HepG2 (cell line): ENCODE measurements around the gene FUCA2. TPM values are rescaled to one million over a fixed set of nuclear protein-coding genes. Genes with fewer than 3 reads are reported as not detected.
A peak's percentile ranks its signal among the peaks of the same experiment; 100 is the strongest.

Experiments
- ATF1 ChIP-seq: IDR thresholded peaks from 2 replicates; pipeline ENCODE4 v1.6.1; 2016; ENCODE audit warnings: mild to moderate bottlenecking, control low read depth
- HCFC1 ChIP-seq: fragments of 150-350 bp; IDR thresholded peaks from 2 replicates; pipeline ENCODE4 v1.6.1; 2014; ENCODE audit warnings: low read depth, low read length
- HNRNPL ChIP-seq: fragments of 200-400 bp; formaldehyde crosslinking; IDR thresholded peaks from 2 replicates; pipeline ENCODE4 v1.6.1; 2017; ENCODE audit warnings: mild to moderate bottlenecking, low read depth, low read length
- ISL2 ChIP-seq: sonication (generic); formaldehyde crosslinking; IDR thresholded peaks from 2 replicates; pipeline ENCODE4 v1.5.0; 2020; ENCODE audit warnings: missing genetic modification reagents
- KDM4B ChIP-seq: sonication (generic); formaldehyde crosslinking; IDR thresholded peaks from 2 replicates; pipeline ENCODE4 v1.4.0; 2020; ENCODE audit warnings: missing genetic modification reagents
- MIER3 ChIP-seq: IDR thresholded peaks from 2 replicates; pipeline ENCODE4 v1.6.1; 2016; ENCODE audit warnings: missing compliant biosample characterization, borderline replicate concordance
- POLR2A ChIP-seq, 2 experiments: IDR thresholded peaks; 2 replicates each; pipeline ENCODE4 v1.6.1; 2011; ENCODE audit warnings: low read depth in 2 of 2, low read length in 2 of 2, mild to moderate bottlenecking in 1 of 2, moderate library complexity in 1 of 2; ENCODE audit not compliant: insufficient read depth in 1 of 2
- RFX3 ChIP-seq: IDR thresholded peaks from 2 replicates; pipeline ENCODE4 v1.6.1; 2016; ENCODE audit warnings: missing biosample characterization, missing genetic modification reagents
- SALL1 ChIP-seq: sonication (generic); formaldehyde crosslinking; IDR thresholded peaks from 2 replicates; pipeline ENCODE4 v1.8.0; 2022; ENCODE audit warnings: mild to moderate bottlenecking, missing genetic modification reagents
- SMC3 ChIP-seq: IDR thresholded peaks from 2 replicates; pipeline ENCODE4 v1.6.1; 2011; ENCODE audit warnings: low read length, improper control_type of control experiment
- SP5 ChIP-seq: IDR thresholded peaks from 2 replicates; pipeline ENCODE4 v1.6.1; 2016; ENCODE audit warnings: low read depth, borderline replicate concordance
- ZFP1 ChIP-seq: IDR thresholded peaks from 2 replicates; pipeline ENCODE4 v1.6.1; 2016
- ZNF326 ChIP-seq: sonication (generic); formaldehyde crosslinking; IDR thresholded peaks from 2 replicates; pipeline ENCODE4 v1.4.0; 2020; ENCODE audit warnings: missing genetic modification reagents, borderline replicate concordance
- ZNF614 ChIP-seq: IDR thresholded peaks from 2 replicates; pipeline ENCODE4 v1.6.1; 2018; ENCODE audit warnings: missing biosample characterization, missing genetic modification reagents, inconsistent platforms, borderline replicate concordance
- ZNF841 ChIP-seq: sonication (generic); formaldehyde crosslinking; IDR thresholded peaks from 2 replicates; pipeline ENCODE4 v1.8.1; 2023; ENCODE audit warnings: missing genetic modification reagents, borderline replicate concordance
- polyA plus RNA-seq, 8 experiments: library from polyadenylated mRNA; depleted of rRNA in 3 of 8; stranded (reverse) in 7 of 8; unstranded in 1 of 8; fragments of >200 nt; fragmentation: Illumina TruSeq in 4 of 8; extraction: Trizol in 4 of 8; gene quantifications; 2 replicates each; pipeline versions ENCODE4 v1.2.1 to v1.2.3, GENCODE V29; 2011 to 2016; ENCODE audit warnings: low read depth in 4 of 8, missing spikeins in 1 of 8, mixed read lengths in 1 of 8; ENCODE audit not compliant: insufficient read depth in 1 of 8
- total RNA-seq, 5 experiments: library from RNA; depleted of rRNA; stranded (reverse); fragments of >200 nt; fragmentation: Illumina TruSeq; extraction: Trizol; gene quantifications; 2 replicates each; pipeline ENCODE4 v1.2.3, GENCODE V29; 2016; ENCODE audit warnings: low read depth in 1 of 5
- TF ChIP-seq, protein P1 (sequence below): IDR thresholded peaks from 2 replicates; pipeline ENCODE4 v1.6.1; 2012; ENCODE audit warnings: inconsistent platforms
- TF ChIP-seq, protein P2 (sequence below): sonication (generic); formaldehyde crosslinking; IDR thresholded peaks from 2 replicates; pipeline ENCODE4 v1.4.0; 2020; ENCODE audit warnings: missing genetic modification reagents
- TF ChIP-seq, protein P3 (sequence below): sonication (generic); formaldehyde crosslinking; IDR thresholded peaks from 2 replicates; pipeline ENCODE4 v1.4.0; 2020; ENCODE audit warnings: missing genetic modification reagents
- TF ChIP-seq, protein P4 (sequence below): sonication (generic); formaldehyde crosslinking; IDR thresholded peaks from 2 replicates; pipeline ENCODE4 v1.8.0; 2022; ENCODE audit warnings: missing genetic modification reagents, mild to moderate bottlenecking, moderate library complexity, borderline replicate concordance
- TF ChIP-seq, protein P5 (sequence below): sonication (generic); formaldehyde crosslinking; IDR thresholded peaks from 2 replicates; pipeline ENCODE4 v1.5.0; 2020; ENCODE audit warnings: missing genetic modification reagents
- TF ChIP-seq, protein P6 (sequence below): sonication (generic); formaldehyde crosslinking; IDR thresholded peaks from 2 replicates; pipeline ENCODE4 v1.4.0; 2020; ENCODE audit warnings: missing genetic modification reagents

The FUCA2 gene
- total and polyA plus RNA-seq, 2 of the 13 experiments (the other 11 are each of a cell fraction or from before 2014, with no cell fraction given): 87.4 to 144 TPM

DNA sequence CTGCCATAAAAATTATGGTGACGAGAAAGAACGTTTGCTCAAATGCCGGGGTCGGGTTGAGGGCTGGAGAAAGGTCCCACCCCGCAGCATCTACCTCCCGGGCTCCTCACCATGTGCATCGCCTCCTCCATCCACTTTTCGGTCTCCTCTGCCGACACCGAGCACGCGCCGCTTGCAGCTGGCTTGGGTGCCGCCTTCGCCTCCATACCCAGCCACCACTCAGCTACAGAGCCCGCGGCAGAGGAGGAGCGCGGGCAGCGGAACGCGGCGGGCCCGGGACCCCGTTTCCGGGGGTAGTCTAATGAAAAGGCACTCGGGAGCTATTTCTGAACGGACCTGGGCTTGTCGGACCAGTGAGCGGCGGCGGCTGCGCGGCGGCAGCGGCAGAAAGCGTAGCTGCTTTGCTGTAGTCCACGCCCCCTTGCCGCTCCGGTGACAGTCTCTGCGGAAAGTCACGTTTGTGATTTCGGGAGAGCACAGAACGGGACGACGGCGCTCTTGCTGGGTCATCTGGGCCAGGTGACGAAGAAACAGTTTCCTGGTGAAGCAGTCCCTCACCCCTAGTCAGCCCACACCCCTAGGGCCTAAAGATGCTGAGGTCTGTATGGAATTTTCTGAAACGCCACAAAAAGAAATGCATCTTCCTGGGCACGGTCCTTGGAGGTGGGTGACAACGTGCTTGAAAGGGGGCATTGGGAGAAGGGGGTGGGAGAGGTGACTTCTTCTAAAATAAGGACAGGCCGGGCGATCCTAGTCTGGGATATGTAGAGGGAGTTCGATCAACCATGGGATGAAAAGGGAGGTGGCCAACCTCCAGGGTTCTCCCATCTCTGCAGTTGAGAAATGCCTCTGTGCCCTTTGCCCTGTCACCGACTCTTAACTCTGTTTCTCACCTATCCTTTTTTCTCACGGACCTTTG lies 60.8 kb downstream of the FUCA2 start, which contains the start of the genes ADAT2 and PEX3 (continued):
- TF ChIP-seq SP5 (CRISPR knock-in tag) (peak; percentile 79; the same call in 1 of the 2 replicates), ISL2 (peak; percentile 98), SMC3 (no peak), ZFP1 (CRISPR knock-in tag) (peak; percentile 98), ZNF841 (CRISPR knock-in tag) (peak; percentile 91), HCFC1 (peak; percentile 82), MIER3 (CRISPR knock-in tag) (peak; percentile 98), RFX3 (peak; percentile 50), KDM4B (peak; percentile 99), ZNF326 (CRISPR knock-in tag) (no peak), ATF1 (peak; percentile 67), ZNF614 (CRISPR knock-in tag) (peak; percentile 99), HNRNPL (peak; percentile 88), SALL1 (peak; percentile 99), POLR2A (IDR thresholded peaks at IDR 0.05; ENCODE audit: insufficient read depth in 1 of 2, low read depth in 2 of 2, low read length in 2 of 2) (peak; percentile 90 to 91)
- TF ChIP-seq, protein P1, sequence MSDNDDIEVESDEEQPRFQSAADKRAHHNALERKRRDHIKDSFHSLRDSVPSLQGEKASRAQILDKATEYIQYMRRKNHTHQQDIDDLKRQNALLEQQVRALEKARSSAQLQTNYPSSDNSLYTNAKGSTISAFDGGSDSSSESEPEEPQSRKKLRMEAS: peak; percentile 95
- TF ChIP-seq, protein P2, sequence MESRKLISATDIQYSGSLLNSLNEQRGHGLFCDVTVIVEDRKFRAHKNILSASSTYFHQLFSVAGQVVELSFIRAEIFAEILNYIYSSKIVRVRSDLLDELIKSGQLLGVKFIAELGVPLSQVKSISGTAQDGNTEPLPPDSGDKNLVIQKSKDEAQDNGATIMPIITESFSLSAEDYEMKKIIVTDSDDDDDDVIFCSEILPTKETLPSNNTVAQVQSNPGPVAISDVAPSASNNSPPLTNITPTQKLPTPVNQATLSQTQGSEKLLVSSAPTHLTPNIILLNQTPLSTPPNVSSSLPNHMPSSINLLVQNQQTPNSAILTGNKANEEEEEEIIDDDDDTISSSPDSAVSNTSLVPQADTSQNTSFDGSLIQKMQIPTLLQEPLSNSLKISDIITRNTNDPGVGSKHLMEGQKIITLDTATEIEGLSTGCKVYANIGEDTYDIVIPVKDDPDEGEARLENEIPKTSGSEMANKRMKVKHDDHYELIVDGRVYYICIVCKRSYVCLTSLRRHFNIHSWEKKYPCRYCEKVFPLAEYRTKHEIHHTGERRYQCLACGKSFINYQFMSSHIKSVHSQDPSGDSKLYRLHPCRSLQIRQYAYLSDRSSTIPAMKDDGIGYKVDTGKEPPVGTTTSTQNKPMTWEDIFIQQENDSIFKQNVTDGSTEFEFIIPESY: peak; percentile 90
- TF ChIP-seq, protein P3, sequence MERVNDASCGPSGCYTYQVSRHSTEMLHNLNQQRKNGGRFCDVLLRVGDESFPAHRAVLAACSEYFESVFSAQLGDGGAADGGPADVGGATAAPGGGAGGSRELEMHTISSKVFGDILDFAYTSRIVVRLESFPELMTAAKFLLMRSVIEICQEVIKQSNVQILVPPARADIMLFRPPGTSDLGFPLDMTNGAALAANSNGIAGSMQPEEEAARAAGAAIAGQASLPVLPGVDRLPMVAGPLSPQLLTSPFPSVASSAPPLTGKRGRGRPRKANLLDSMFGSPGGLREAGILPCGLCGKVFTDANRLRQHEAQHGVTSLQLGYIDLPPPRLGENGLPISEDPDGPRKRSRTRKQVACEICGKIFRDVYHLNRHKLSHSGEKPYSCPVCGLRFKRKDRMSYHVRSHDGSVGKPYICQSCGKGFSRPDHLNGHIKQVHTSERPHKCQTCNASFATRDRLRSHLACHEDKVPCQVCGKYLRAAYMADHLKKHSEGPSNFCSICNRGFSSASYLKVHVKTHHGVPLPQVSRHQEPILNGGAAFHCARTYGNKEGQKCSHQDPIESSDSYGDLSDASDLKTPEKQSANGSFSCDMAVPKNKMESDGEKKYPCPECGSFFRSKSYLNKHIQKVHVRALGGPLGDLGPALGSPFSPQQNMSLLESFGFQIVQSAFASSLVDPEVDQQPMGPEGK (CRISPR knock-in tag): peak; percentile 77
- TF ChIP-seq, protein P4, sequence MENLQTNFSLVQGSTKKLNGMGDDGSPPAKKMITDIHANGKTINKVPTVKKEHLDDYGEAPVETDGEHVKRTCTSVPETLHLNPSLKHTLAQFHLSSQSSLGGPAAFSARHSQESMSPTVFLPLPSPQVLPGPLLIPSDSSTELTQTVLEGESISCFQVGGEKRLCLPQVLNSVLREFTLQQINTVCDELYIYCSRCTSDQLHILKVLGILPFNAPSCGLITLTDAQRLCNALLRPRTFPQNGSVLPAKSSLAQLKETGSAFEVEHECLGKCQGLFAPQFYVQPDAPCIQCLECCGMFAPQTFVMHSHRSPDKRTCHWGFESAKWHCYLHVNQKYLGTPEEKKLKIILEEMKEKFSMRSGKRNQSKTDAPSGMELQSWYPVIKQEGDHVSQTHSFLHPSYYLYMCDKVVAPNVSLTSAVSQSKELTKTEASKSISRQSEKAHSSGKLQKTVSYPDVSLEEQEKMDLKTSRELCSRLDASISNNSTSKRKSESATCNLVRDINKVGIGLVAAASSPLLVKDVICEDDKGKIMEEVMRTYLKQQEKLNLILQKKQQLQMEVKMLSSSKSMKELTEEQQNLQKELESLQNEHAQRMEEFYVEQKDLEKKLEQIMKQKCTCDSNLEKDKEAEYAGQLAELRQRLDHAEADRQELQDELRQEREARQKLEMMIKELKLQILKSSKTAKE (CRISPR knock-in tag): peak; percentile 84
- TF ChIP-seq, protein P5, sequence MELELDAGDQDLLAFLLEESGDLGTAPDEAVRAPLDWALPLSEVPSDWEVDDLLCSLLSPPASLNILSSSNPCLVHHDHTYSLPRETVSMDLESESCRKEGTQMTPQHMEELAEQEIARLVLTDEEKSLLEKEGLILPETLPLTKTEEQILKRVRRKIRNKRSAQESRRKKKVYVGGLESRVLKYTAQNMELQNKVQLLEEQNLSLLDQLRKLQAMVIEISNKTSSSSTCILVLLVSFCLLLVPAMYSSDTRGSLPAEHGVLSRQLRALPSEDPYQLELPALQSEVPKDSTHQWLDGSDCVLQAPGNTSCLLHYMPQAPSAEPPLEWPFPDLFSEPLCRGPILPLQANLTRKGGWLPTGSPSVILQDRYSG (CRISPR knock-in tag): peak; percentile 80; the same call in 1 of the 2 replicates
- TF ChIP-seq, protein P6, sequence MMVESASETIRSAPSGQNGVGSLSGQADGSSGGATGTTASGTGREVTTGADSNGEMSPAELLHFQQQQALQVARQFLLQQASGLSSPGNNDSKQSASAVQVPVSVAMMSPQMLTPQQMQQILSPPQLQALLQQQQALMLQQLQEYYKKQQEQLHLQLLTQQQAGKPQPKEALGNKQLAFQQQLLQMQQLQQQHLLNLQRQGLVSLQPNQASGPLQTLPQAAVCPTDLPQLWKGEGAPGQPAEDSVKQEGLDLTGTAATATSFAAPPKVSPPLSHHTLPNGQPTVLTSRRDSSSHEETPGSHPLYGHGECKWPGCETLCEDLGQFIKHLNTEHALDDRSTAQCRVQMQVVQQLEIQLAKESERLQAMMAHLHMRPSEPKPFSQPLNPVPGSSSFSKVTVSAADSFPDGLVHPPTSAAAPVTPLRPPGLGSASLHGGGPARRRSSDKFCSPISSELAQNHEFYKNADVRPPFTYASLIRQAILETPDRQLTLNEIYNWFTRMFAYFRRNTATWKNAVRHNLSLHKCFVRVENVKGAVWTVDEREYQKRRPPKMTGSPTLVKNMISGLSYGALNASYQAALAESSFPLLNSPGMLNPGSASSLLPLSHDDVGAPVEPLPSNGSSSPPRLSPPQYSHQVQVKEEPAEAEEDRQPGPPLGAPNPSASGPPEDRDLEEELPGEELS: peak; percentile 85
